IPS DF 6.9 (cell line): ENCODE data around the gene LDB2.

Experiments
- DNase-seq: peaks from one replicate; pipeline ENCODE4 v3.0.0-alpha.2; 2013; ENCODE audit warnings: low read depth, low spot score
- H3K27ac ChIP-seq: one replicate; pipeline ENCODE4 v1.5.1; 2013; ENCODE audit warnings: low read length, control low read depth
- H3K27me3 ChIP-seq: 2 replicates; pipeline ENCODE4 v1.6.1; 2013; ENCODE audit warnings: mild to moderate bottlenecking, low read length; ENCODE audit not compliant: control insufficient read depth, insufficient read depth
- H3K36me3 ChIP-seq: 2 replicates; pipeline ENCODE4 v1.6.1; 2013; ENCODE audit warnings: low read length; ENCODE audit not compliant: control insufficient read depth, insufficient read depth
- H3K4me1 ChIP-seq: 2 replicates; pipeline ENCODE4 v1.6.1; 2013; ENCODE audit warnings: low read length; ENCODE audit not compliant: control insufficient read depth, insufficient read depth
- H3K4me3 ChIP-seq: 2 replicates; pipeline ENCODE4 v1.5.1; 2013; ENCODE audit warnings: mild to moderate bottlenecking, low read length
- H3K9me3 ChIP-seq: 2 replicates; pipeline ENCODE4 v1.6.1; 2013; ENCODE audit warnings: low read length, inconsistent platforms; ENCODE audit not compliant: control insufficient read depth, insufficient read depth
- WGBS: extraction: QIAGEN DNeasy Blood & Tissue Kit; methylation state at CpG from one replicate; pipeline ENCODE4 v1.1.7; 2013; ENCODE audit warnings: mixed read lengths, missing lambda C conversion rate; ENCODE audit not compliant: insufficient read length, insufficient coverage; 5-methylcytosine and 5-hydroxymethylcytosine counted together

LDB2 gene

DNA sequence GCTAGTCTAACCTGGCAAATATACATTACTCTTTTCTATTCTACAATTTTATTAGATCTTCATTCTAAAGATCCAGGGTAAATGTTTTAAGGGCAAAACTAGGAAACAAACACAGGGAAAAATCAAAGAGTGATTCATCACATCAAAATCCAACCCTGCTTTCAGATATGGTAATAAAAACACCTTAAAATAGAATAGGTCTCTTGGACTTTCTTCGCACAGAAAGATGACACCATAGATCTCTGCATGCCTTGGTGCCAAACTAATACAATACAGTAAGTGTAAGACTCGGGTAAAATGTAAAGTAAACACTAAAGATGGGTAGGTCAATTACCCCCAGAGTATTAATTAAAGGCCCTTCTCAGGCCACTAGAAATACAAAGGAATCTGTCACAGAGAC lies 34.2 kb downstream of the LDB2 start:
- no peak for DNase-seq
- Histone ChIP-seq H3K27ac (no peak overlapping the region), H3K9me3 (no peaks in the 10 kb centered on the region), H3K27me3 (no peaks in the 10 kb centered on the region), H3K4me1 (peaks cover 4% of the 10 kb centered on the region), H3K4me3 (no peak overlapping the region), H3K36me3 (no peaks in the 10 kb centered on the region)
- whole genome bisulfite sequencing = no CpG with 5 or more reads among the region's 2 CpGs

DNA sequence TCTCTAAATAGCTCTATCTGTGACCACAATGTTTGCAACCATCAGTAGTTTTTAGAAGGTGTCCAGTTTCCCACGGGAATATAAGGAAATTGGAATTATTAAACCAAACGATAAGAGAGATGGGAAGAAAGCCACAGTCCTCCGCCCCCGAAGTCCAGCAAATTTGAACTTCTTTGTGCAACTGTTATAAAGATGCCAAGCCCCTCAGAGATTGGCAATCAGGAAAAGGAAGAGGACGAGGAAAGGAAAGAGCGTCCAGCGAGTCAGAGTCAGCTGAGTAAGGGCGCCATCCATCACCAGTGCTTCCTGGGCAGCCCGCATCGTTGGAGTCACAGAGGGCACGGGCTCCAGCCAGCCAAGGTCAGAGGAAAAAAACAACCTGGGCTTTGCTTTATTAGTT lies 35.7 kb downstream of the LDB2 start:
- Histone ChIP-seq H3K27ac (no peak overlapping the region), H3K4me1 (peaks cover 4% of the 10 kb centered on the region), H3K9me3 (no peaks in the 10 kb centered on the region), H3K36me3 (no peaks in the 10 kb centered on the region), H3K4me3 (no peak overlapping the region), H3K27me3 (no peaks in the 10 kb centered on the region)
- no peak for DNase-seq
- no CpG with 5 or more reads among the region's 11 CpGs for WGBS

GRCh38 chr4:16860516-16860915 lies 37.9 kb downstream of the LDB2 start:
- H3K4me1 ChIP-seq = peaks cover 4% of the 10 kb centered on the region
- DNase-seq = no peak
- no peak overlapping the region for H3K4me3 ChIP-seq
- WGBS = no CpG with 5 or more reads among the region's 1 CpG
- H3K36me3 ChIP-seq = no peaks in the 10 kb centered on the region
- no peaks in the 10 kb centered on the region for H3K9me3 ChIP-seq
- no peak overlapping the region for H3K27ac ChIP-seq
- H3K27me3 ChIP-seq = no peaks in the 10 kb centered on the region

DNA sequence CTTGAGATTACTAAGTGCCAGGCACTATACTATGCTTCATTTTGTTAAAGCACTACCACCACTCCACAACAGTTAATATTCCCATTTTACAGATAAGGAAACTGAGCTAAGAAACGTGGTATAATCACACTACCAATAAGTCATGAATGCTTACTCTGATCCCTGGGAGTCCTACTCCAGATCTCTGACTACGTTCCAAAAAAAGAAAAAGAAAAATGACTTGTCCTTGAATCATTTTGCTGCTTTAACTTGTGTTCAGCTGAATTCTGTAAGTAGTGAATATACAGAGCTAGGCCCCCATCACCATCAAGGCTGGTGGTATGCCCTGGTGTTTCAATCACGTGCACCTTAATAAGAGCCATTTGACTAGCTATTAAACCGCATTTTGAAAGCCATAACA lies 39.4 kb downstream of the LDB2 start:
- H3K4me3 ChIP-seq = no peak overlapping the region
- DNase-seq = no peak
- no peaks in the 10 kb centered on the region for H3K36me3 ChIP-seq
- no peaks in the 10 kb centered on the region for H3K9me3 ChIP-seq
- no CpG with 5 or more reads among the region's 4 CpGs for WGBS
- H3K27me3 ChIP-seq = no peaks in the 10 kb centered on the region
- peaks cover 2% of the 10 kb centered on the region; the same call in 1 of the 2 replicates for H3K4me1 ChIP-seq
- H3K27ac ChIP-seq = no peak overlapping the region

GRCh38 chr4:16858275-16858752 lies 40.1 kb downstream of the LDB2 start:
- no CpG with 5 or more reads among the region's 9 CpGs for WGBS
- Histone ChIP-seq H3K9me3 (no peaks in the 10 kb centered on the region), H3K36me3 (no peaks in the 10 kb centered on the region), H3K27ac (no peak overlapping the region), H3K27me3 (no peaks in the 10 kb centered on the region), H3K4me1 (peaks cover 2% of the 10 kb centered on the region; the same call in 1 of the 2 replicates), H3K4me3 (no peak overlapping the region)
- no peak for DNase-seq

DNA sequence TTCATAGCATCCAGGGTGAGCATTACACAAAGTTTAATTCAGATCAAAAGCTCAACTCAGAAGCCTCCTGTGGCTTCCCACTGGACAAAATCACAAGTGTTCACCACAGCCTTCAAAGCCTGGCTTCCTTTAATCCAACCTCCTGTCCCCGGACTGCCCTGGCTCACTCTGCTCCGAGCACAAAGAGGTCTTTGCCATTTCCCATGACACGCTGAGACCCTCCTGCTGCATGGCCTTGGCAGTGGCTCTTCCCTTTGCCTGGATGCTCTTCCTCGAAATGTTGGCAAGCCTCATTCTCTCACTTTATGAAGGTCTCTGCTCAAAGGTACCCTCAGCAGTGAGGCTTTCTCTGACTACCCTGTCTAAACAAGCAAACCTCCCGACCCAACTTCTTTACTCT lies 41.0 kb downstream of the LDB2 start:
- Histone ChIP-seq H3K27ac (no peak overlapping the region), H3K9me3 (no peaks in the 10 kb centered on the region), H3K4me3 (no peak overlapping the region), H3K4me1 (peaks cover 2% of the 10 kb centered on the region; the same call in 1 of the 2 replicates), H3K27me3 (no peaks in the 10 kb centered on the region), H3K36me3 (no peaks in the 10 kb centered on the region)
- no peak for DNase-seq
- WGBS = no CpG with 5 or more reads among the region's 5 CpGs

- Histone ChIP-seq H3K9me3 (no peaks in the 10 kb centered on the region), H3K27ac (no peak overlapping the region), H3K4me1 (peaks cover 2% of the 10 kb centered on the region; the same call in 1 of the 2 replicates), H3K36me3 (0 out of 2 replicates have a peak, but pooled peaks cover 3% of the 10 kb centered on the region), H3K4me3 (no peak overlapping the region), H3K27me3 (no peaks in the 10 kb centered on the region)
- DNase-seq = no peak
- WGBS = 100% methylated on average over 1 of the region's 2 CpGs
These were observed 44.8 kb downstream of the LDB2 start for GRCh38 chr4:16853640-16854039.

DNA sequence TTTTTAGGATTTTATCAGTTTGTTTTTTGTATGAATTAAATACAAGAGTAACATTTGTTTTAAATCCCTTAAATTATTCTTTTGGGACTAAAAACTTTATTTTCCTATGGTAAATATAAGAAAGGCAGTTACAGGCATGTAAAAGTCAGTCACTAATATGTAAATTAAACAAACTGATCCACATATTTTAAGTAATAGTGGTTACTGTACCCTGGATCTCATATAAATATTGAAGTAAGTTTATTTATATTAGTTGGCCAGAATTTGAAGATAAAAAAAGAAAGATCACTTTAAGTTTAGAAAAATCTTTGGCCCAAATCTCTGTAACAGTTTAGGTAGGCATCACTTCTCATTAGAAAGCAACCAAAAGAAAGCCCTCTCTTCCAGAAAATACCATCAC lies 45.8 kb downstream of the LDB2 start:
- DNase-seq = no peak
- Histone ChIP-seq H3K9me3 (no peaks in the 10 kb centered on the region), H3K27ac (no peak overlapping the region), H3K4me1 (peaks cover 4% of the 10 kb centered on the region; the same call in 1 of the 2 replicates), H3K27me3 (no peaks in the 10 kb centered on the region), H3K4me3 (no peak overlapping the region), H3K36me3 (0 out of 2 replicates have a peak, but pooled peaks cover 3% of the 10 kb centered on the region)

DNA sequence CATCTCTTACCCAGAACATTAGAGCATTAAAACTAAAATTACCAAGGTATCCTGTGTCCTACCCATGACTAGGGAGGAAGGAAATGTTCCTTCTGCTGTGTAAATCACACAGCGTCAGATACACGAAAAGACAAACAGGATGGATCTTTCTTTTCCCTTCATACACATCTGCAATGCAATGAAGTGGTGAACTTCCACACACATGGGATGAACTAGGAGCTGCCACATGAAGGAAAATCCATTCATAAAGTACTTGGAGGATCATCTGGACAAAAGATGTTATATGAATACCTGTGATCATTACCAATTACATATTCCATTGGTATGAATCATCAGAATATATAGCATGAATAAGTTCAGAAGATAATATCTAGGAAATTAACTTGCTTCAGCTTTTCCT lies 46.2 kb downstream of the LDB2 start:
- DNase-seq = no peak
- Histone ChIP-seq H3K36me3 (0 out of 2 replicates have a peak, but pooled peaks cover 3% of the 10 kb centered on the region), H3K4me1 (peaks cover 2% of the 10 kb centered on the region; the same call in 1 of the 2 replicates), H3K27me3 (no peaks in the 10 kb centered on the region), H3K4me3 (no peak overlapping the region), H3K9me3 (no peaks in the 10 kb centered on the region), H3K27ac (no peak overlapping the region)
- WGBS = no CpG with 5 or more reads among the region's 2 CpGs

- WGBS = no CpG with 5 or more reads among the region's 2 CpGs
- Histone ChIP-seq H3K27ac (no peak overlapping the region), H3K4me1 (peaks cover 9% of the 10 kb centered on the region; the same call in 1 of the 2 replicates), H3K27me3 (no peaks in the 10 kb centered on the region), H3K36me3 (0 out of 2 replicates have a peak, but pooled peaks cover 3% of the 10 kb centered on the region), H3K4me3 (no peak overlapping the region), H3K9me3 (no peaks in the 10 kb centered on the region)
- no peak for DNase-seq
These were observed 51.8 kb downstream of the LDB2 start for GRCh38 chr4:16846540-16847117.
